Measurements from ENCODE around the gene STXBP1.

DNA sequence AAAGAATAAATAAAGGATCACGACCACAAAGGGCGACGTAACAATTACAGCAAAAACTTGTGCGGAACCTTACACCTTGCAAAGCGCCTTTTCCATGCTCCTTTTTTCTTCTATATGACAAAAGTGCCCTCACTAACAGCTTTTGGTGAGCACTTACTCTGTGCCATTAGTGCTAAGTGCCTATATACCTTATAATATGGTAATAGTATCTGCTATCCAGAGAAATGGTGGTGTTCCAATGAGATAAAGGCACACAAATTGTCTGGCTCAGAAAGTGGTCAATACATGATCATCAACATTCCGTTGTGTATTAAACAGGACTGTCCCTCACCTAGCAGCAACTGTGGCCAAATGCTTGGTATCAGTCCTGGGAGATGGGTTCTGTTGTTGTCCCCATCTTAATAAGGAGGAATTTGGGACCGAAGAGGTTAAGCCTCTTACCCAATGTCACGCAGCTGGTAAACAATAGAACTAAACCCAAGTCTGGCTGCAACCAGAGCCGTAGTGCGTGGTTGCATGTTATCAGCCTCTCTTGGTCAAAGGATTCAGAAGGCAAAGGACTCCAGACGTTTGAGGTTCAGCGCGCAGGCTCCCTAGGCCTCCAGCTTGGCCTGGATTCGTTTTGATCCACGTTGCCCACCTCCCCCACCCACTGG lies 123.6 kb downstream of the STXBP1 start:
- TF ChIP-seq, protein P1, sequence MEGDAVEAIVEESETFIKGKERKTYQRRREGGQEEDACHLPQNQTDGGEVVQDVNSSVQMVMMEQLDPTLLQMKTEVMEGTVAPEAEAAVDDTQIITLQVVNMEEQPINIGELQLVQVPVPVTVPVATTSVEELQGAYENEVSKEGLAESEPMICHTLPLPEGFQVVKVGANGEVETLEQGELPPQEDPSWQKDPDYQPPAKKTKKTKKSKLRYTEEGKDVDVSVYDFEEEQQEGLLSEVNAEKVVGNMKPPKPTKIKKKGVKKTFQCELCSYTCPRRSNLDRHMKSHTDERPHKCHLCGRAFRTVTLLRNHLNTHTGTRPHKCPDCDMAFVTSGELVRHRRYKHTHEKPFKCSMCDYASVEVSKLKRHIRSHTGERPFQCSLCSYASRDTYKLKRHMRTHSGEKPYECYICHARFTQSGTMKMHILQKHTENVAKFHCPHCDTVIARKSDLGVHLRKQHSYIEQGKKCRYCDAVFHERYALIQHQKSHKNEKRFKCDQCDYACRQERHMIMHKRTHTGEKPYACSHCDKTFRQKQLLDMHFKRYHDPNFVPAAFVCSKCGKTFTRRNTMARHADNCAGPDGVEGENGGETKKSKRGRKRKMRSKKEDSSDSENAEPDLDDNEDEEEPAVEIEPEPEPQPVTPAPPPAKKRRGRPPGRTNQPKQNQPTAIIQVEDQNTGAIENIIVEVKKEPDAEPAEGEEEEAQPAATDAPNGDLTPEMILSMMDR (IDR thresholded peaks at IDR 0.05) = no peak
- TF ChIP-seq POLR2A (IDR thresholded peaks at IDR 0.05) = no peak

All from right lobe of liver (tissue), 4 donors.